ENCODE data around the gene HMSD. TPM values are rescaled to one million over a fixed set of nuclear protein-coding genes. Genes with fewer than 3 reads are reported as not detected.

Gene HMSD
- total and polyA plus RNA-seq, 2 of the 4 experiments (the other 2 are of a cell fraction), result 0.17 to 0.36 TPM

DNA sequence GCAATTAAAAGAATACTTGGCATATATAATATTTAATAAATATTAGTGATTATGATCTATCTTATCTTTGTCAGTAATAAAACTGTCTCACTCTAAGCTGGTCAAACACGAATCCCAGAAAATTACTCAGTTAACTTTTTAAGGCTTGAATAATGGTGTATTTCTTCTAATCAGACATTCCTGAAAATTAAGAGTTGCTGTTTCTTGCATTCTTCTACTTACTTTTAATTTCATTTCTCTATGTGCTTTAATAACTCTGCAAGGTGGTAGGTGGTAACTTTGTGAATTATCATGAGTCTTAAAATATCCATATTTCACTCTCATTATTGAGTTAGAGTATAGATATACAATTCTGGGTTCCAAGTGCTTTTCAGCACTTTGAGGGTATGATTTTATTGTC, 44.4 kb upstream of the HMSD start:
- ChIA-PET CTCF (no interaction called here), POLR2A (ENCODE audit: unreplicated experiment) (no interaction called here)
- Histone ChIP-seq H4K20me1 (ENCODE audit: insufficient read depth, low read length) (no peaks in the 10 kb centered on the region), H3K4me2 (ENCODE audit: low read depth, low read length) (no peak overlapping the region), H3K9me3 (ENCODE audit: control insufficient read depth, insufficient read depth, low read length) (no peaks in the 10 kb centered on the region), H3K4ac (ENCODE audit: low read depth, low read length) (no peak overlapping the region), H3K79me1 (ENCODE audit: low read depth in 1 of 2, low read length in 2 of 2) (no peaks in the 10 kb centered on the region), H2BK120ac (ENCODE audit: low read depth, low read length) (no peak overlapping the region), H3K27ac (ENCODE audit: insufficient read depth, low read length) (no peak overlapping the region), H3K9me1 (ENCODE audit: insufficient read depth, low read length) (no peaks in the 10 kb centered on the region), H3K27me3 (ENCODE audit: control insufficient read depth, insufficient read depth, low read length) (peaks cover 2% of the 10 kb centered on the region; the same call in 1 of the 2 replicates), H3K56ac (ENCODE audit: extremely low read depth, insufficient read depth, low read length) (no peak overlapping the region), H3K14ac (replicated peaks; ENCODE audit: low read depth, low read length) (no peak overlapping the region), H3K4me3 (ENCODE audit: insufficient read depth, low read depth, low read length) (no peak overlapping the region), H2AFZ (replicated peaks; ENCODE audit: low read length, poor library complexity) (no peak overlapping the region), H2BK5ac (ENCODE audit: low read depth, low read length, poor library complexity, severe bottlenecking) (no peak overlapping the region), H3K4me1 (ENCODE audit: control insufficient read depth, insufficient read depth, low read length) (no peaks in the 10 kb centered on the region), H2BK20ac (ENCODE audit: low read depth, low read length) (no peak overlapping the region), H3K36me3 (ENCODE audit: control insufficient read depth, insufficient read depth, low read length) (no peaks in the 10 kb centered on the region), H2BK15ac (ENCODE audit: low read depth, low read length) (no peak overlapping the region), H2AK5ac (ENCODE audit: low read depth, low read length) (no peak overlapping the region), H3K23ac (ENCODE audit: low read depth, low read length) (no peak overlapping the region), H4K91ac (ENCODE audit: insufficient read depth, low read depth, low read length) (no peak overlapping the region), H3K9ac (ENCODE audit: low read depth, low read length) (no peak overlapping the region), H4K8ac (ENCODE audit: low read depth in 2 of 2, low read length in 2 of 2) (no peak overlapping the region), H4K5ac (ENCODE audit: low read depth, low read length) (no peak overlapping the region), H3K18ac (ENCODE audit: low read depth, low read length) (no peak overlapping the region), H2AK9ac (replicated peaks; ENCODE audit: low read depth, low read length, poor library complexity) (no peak overlapping the region)
- WGBS, 2 experiments (ENCODE audit: extremely low coverage in 2 of 2, insufficient read length in 1 of 2), result no CpG with 5 or more reads among the region's 1 CpG
- TF ChIP-seq, protein P1, sequence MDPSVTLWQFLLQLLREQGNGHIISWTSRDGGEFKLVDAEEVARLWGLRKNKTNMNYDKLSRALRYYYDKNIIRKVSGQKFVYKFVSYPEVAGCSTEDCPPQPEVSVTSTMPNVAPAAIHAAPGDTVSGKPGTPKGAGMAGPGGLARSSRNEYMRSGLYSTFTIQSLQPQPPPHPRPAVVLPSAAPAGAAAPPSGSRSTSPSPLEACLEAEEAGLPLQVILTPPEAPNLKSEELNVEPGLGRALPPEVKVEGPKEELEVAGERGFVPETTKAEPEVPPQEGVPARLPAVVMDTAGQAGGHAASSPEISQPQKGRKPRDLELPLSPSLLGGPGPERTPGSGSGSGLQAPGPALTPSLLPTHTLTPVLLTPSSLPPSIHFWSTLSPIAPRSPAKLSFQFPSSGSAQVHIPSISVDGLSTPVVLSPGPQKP (IDR thresholded peaks at IDR 0.05; ENCODE audit: borderline replicate concordance, low read depth, low read length), result no peak
- TF ChIP-seq, protein P2, sequence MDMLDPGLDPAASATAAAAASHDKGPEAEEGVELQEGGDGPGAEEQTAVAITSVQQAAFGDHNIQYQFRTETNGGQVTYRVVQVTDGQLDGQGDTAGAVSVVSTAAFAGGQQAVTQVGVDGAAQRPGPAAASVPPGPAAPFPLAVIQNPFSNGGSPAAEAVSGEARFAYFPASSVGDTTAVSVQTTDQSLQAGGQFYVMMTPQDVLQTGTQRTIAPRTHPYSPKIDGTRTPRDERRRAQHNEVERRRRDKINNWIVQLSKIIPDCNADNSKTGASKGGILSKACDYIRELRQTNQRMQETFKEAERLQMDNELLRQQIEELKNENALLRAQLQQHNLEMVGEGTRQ (IDR thresholded peaks at IDR 0.05; ENCODE audit: low read depth, low read length), result no peak
- TF ChIP-seq BHLHE40 (IDR thresholded peaks at IDR 0.05; ENCODE audit: low read depth, low read length) (no peak), CHD1 (IDR thresholded peaks at IDR 0.05; ENCODE audit: low read depth, low read length) (no peak), MAZ (IDR thresholded peaks at IDR 0.05; ENCODE audit: borderline replicate concordance, low read depth, low read length) (no peak)
- intact Hi-C loops (cut with micrococcal nuclease), result no loop called here
- no TSS peak for BruUV-seq (replicated peaks)
- in situ Hi-C loops (cut with MboI; ENCODE audit: low sequenced_read_pairs), result no loop called here
- dilution Hi-C loops (cut with HindIII; ENCODE audit: low sequenced_read_pairs, unreplicated experiment), result no loop called here
- ATAC-seq (ENCODE audit: low read depth) (no peak), DNase-seq (no peak)

Measured in IMR-90 (cell line).